ENCODE results near the gene NT5M.

GRCh38 chr17:17328251-17328650 is 25.1 kb downstream of the NT5M start:
- TF ChIP-seq CTCF (IDR thresholded peaks at IDR 0.05) (no peak), POLR2A (IDR thresholded peaks at IDR 0.05) (no peak), POLR2AphosphoS5 (IDR thresholded peaks at IDR 0.05) (no peak)

Measured in breast epithelium (tissue), 3 donors.